A549 treated with DMSO at 1 μM for 4 hours (cell line): ENCODE results near the gene BAZ2B. TPM values are rescaled to one million over a fixed set of nuclear protein-coding genes. Genes with fewer than 3 reads are reported as not detected.

Experiments
- total RNA-seq: library from RNA; stranded (reverse); fragments of 200-300 nt; extraction: Qiagen RNA extraction; gene quantifications from 5 replicates; pipeline ENCODE4 v1.2.3, GENCODE V29; 2022; ENCODE audit warnings: low read depth

The BAZ2B gene
- total RNA-seq = 8.5 to 14.5 TPM (median 12.2 TPM) in 5 replicates

GRCh38 chr2:159616286-159616701 is at the start of gene BAZ2B:
Gene BAZ2B, minus strand, starts transcription at chr2:159616548. Its CDS starts 137,829 bp downstream, at chr2:159478719.

GRCh38 chr2:159285929-159286708 is 330.2 kb downstream of the BAZ2B start, which contains the start of gene WDSUB1:
Gene WDSUB1, minus strand, starts transcription at chr2:159286703. Its CDS starts 3,634 bp downstream, at chr2:159283069.

Other genes with a start within 250 kb of the BAZ2B start
- 44.4 to 68.1 TPM (median 59.5 TPM) in 5 replicates for gene MARCHF7, start 96.0 kb upstream of the BAZ2B start, total RNA-seq
- gene CD302, start 181.7 kb upstream of the BAZ2B start, total RNA-seq = 2.0 to 2.8 TPM (median 2.4 TPM) in 5 replicates